ENCODE data around the gene CAMK2N2.
A peak's percentile ranks its signal among the peaks of the same experiment; 100 is the strongest.

CAMK2N2 gene

GRCh38 chr3:184240384-184241140 is 20.8 kb downstream of the CAMK2N2 start:
- DNase-seq (ENCODE audit: low read depth) = no peak

DNA sequence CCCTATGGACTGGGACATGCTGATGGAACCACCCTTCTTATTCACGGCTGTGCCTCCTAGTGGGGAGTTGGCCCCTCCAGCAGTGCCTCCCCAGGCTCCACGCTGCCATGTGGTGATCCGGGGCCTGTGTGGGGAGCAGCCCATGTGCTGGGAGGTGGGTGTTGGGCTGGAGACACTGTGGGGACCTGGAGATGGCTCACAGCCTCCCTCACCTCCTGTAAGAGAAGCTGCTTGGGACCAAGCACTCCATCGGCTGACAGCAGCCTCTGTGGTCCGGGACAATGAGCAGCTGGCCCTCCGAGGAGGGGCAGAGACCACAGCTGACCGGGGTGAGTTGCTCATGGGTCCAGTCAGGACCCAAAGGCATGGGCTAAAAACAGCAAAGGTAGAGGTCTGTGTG is 21.6 kb downstream of the CAMK2N2 start:
- DNase-seq (ENCODE audit: low read depth) = no peak

GRCh38 chr3:184239221-184239620 is 22.1 kb downstream of the CAMK2N2 start:
- DNase-seq (ENCODE audit: low read depth) = no peak

DNA sequence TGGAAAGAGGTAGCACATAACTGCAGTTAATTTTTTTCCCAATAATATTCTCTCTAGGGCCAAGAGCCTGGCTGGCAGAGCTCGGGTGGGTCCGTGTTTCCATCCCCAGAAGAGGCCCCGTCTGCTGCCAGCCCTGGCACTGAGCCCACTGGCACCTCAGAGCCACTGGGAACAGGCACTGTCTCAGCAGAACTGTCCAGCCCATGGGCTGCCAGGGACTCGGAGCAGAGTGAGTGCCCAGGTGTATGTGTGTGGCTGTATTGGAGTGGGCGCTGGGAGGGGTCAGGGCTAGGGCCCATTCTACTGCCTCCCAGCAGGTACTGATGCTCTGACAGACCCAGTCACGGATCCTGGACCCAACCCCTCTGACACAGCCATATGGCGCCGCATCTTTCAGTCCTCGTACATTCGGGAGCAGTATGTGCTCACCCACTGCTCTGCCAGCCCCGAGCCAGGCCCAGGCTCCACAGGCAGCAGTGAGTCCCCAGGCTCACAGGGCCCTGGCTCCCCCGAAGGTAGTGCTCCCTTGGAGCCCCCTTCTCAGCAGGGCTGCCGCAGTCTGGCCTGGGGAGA is 23.0 kb downstream of the CAMK2N2 start:
- DNase-seq (ENCODE audit: low read depth) = no peak

DNA sequence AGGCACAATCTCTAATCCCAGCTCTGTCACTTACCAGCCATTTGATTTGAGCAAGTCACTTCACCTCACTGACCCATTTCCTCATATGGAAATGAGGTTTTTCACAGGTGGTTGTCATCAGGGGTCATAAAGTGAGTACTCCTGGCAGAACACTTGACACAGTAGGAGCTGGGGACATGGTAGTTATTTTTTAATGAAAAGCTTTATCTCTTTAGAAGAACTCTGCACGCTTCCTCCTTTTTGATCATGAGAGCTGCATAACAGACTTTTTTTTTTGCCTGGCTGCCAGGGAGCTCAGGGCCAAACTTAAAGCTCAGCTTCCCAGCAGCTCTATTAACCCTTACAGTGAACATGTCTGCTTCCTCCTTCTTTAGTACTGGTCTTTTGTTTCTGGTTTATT is 23.5 kb downstream of the CAMK2N2 start:
- no peak for DNase-seq (ENCODE audit: low read depth)

- DNase-seq (ENCODE audit: low read depth) = no peak
Measured at GRCh38 chr3:184237211-184237610, 24.1 kb downstream of the CAMK2N2 start.

DNA sequence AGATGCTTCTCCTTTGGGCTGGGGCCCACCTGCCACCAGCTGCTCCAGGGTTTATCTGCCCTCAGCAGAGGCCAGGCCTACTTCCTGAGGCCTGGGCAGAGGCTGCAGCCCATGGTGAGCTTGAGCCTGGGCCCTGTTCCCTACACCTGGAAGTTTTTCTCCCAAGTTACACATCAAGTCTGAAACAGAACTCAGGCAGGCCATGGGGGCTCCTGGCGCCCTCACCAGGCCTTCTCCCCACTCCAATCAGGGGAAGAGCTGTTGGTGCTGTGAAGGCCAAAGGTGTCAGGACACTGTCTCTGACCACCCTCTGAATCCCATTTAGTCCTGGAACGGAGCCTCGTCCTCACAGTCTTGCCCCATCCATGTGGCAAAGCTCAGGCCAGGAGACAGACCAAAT is 24.7 kb downstream of the CAMK2N2 start:
- DNase-seq (ENCODE audit: low read depth) = no peak

DNA sequence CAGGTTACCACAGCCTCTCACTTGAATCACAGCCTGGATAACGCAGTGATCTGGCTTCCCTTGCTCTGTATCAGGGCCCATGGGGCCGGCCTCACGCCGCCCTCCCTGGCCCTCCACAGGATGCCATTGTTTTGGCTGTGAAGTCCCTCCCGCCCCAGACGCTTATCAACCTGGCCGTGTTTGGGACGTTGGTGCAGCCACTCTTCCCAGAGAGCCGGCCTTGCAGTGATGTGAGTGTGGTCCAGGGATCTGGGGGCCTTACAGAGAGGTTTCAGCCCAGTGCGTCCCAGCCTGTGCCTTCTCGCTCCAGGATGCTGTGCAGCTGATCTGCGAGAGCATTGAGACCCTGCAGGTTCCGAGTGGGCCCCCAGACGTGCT is 25.3 kb downstream of the CAMK2N2 start:
- no peak for DNase-seq (ENCODE audit: low read depth)

DNA sequence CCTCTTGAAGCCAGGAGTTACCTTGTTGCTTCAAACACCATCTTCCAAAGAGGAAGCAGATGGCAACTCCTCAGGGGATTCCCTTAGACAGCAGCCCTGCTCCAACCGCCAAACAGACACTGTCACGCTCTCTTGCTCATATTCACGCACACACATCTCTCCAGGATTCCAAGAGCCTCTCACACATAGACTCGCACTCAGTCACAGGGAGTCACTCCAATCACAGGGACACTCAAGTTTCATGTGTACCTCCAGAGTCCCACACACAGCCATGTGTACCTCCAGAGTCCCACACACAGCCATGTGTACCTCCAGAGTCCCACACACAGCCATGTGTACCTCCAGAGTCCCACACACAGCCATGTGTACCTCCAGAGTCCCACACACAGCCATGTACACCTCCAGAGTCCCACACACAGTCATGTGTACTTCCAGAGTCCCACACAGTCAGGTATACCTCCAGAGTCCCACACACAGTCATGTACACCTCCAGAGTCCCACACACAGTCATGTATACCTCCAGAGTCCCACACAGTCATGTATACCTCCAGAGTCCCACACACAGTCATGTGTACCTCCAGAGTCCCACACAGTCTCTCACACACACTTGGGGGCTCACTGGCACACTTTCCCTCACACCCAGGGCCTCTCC is 25.8 kb downstream of the CAMK2N2 start:
- no peak for DNase-seq (ENCODE audit: low read depth)

GRCh38 chr3:184234671-184235380 is 26.5 kb downstream of the CAMK2N2 start:
- DNase-seq (ENCODE audit: low read depth) = no peak

DNA sequence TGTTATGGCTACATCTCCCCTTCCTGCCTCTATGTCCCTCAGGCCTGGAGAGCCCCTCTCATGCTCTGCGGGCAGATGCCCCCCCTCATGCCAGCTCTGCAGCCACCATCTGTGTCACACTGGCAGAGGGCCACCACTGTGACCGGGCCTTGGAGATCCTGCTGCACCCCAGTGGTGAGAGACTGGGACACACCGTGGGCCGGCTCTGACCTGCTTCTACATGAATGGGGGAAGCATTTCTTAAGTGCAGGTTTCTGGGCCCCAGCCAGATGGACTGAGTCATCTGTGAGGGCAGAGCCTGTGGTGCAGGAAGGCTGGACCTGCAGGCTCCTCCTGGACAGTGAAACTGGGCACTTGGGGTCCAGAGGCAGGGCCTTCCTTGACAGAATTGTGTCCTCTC is 27.1 kb downstream of the CAMK2N2 start:
- DNase-seq (ENCODE audit: low read depth) = no peak

GRCh38 chr3:184233127-184233843 is 28.1 kb downstream of the CAMK2N2 start:
- no peak for DNase-seq (ENCODE audit: low read depth)

DNA sequence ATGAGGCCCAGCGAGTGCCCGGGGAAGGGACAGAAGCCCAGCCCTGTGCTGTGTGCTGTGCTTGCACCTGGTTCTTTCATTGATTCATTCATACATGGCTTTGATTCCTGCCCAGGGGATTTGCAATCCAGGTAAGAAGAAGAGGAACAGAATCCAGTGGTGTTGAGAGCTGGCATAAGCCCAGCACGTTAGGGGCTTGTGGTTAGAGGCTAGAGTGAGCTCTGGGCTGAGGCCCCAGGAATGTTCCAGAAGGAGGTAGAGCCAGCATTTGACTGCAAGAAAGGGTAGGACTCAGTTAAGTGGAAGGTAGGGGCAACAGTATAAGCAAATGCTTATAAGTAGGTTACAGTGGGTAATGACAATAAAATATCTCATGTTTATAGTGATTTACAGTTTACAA is 29.7 kb downstream of the CAMK2N2 start:
- no peak for DNase-seq (ENCODE audit: low read depth)

GRCh38 chr3:184230603-184231528 is 30.5 kb downstream of the CAMK2N2 start:
- no peak for DNase-seq (ENCODE audit: low read depth)

GRCh38 chr3:184230081-184230602 is 31.2 kb downstream of the CAMK2N2 start:
- no peak for DNase-seq (ENCODE audit: low read depth)

- DNase-seq (ENCODE audit: low read depth) = peak; percentile 66
Measured at GRCh38 chr3:184229394-184230080, 31.8 kb downstream of the CAMK2N2 start, which contains the start of gene VWA5B2. Gene VWA5B2, plus strand, starts transcription at chr3:184229585. Its CDS starts 944 bp downstream, at chr3:184230529.

DNA sequence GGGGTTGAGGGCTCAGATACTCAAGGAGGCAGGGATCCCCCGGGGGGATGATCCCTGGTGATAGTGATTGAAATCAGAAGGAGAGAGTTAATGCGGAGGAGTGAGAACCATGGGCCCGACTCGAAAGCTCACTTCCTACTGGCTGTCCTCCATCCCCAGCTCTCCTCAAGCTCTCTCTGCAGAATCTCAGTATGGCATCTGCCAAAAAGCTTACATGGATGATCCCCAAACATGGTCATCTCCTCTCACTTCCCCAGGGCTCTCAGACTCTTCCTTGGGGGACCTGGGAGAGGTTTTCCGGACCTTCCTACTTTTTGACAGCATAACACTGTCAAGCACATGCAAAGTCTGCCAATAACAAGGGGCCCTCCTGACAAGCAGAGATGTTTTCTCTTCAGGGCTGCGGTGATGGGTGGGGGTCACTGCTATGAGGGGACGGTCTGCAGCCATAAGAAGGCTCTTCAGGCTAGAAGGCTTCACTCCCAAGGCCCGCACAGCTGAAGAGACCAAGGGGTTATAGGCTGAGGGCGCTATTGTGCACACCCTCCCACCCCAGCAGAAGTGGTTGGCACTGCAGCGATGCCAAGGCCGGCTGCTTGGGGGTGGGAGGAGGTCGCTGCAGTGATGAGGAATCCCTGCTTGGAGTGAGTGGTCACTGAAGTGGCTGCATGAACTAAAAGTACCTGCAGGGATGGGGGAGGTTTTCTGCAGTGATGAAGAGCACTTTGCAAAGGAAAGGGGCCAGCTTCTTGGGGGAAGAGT is 32.8 kb downstream of the CAMK2N2 start:
- no peak for DNase-seq (ENCODE audit: low read depth)

DNA sequence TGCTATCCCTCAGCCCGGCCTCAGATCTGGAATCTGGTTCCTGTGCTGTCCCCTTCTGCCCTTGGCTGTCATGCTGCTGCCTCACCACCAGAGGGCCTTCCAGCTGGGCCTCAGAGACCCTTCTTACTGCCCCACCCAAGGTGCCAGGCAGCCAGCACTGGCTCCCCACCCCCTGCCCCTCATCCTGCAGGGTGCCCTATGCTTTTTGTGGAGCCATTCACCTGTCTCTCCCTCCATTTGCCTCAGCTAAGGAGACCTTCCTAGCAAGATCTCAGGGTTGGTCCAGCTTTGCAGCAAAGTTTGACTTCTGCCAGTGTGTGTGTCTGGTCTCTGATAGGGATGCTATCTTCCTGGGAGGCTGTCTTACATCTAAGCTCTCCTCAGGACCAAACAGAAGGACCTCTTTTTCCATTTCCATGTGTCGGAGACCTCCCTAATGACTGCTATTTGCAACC is 33.8 kb downstream of the CAMK2N2 start:
- DNase-seq (ENCODE audit: low read depth) = peak; percentile 33

- DNase-seq (ENCODE audit: low read depth) = no peak
Measured at GRCh38 chr3:184223946-184224345, 37.4 kb downstream of the CAMK2N2 start.
